H7 (cell line): ENCODE measurements around the gene BTBD9. TPM values are rescaled to one million over a fixed set of nuclear protein-coding genes. Genes with fewer than 3 reads are reported as not detected.
A peak's percentile ranks its signal among the peaks of the same experiment; 100 is the strongest.

Experiments
- DNase-seq: peaks from one replicate; pipeline ENCODE4 v3.0.0; 2012
- H3K27me3 ChIP-seq: 2 replicates; pipeline ENCODE4 v1.6.0; 2011; ENCODE audit warnings: mild to moderate bottlenecking, low read length; ENCODE audit not compliant: control insufficient read depth, insufficient read depth
- H3K36me3 ChIP-seq: replicated peaks from 2 replicates; pipeline ENCODE4 v1.5.1; 2011; ENCODE audit warnings: low read length; ENCODE audit not compliant: control insufficient read depth, insufficient read depth
- H3K4me3 ChIP-seq: 2 replicates; pipeline ENCODE4 v1.5.1; 2011; ENCODE audit warnings: low read depth, mild to moderate bottlenecking, control low read depth, low read length, moderate library complexity; ENCODE audit not compliant: insufficient read depth
- total RNA-seq: library from RNA; depleted of rRNA; stranded (reverse); fragments of >200 nt; shearing (Covaris generic); gene quantifications from 2 replicates; pipeline ENCODE4 v1.2.3, GENCODE V29; 2014

The BTBD9 gene
- total RNA-seq, 1 experiment from 2014 or later = 5.0 TPM

GRCh38 chr6:38341496-38341895 is 298.2 kb downstream of the BTBD9 start:
- Histone ChIP-seq H3K4me3 (no peak overlapping the region), H3K27me3 (no peaks in the 10 kb centered on the region), H3K36me3 (no peaks in the 10 kb centered on the region)
- no peak for DNase-seq

- Histone ChIP-seq H3K27me3 (no peaks in the 10 kb centered on the region), H3K36me3 (no peaks in the 10 kb centered on the region), H3K4me3 (no peak overlapping the region)
- DNase-seq = no peak
These were observed 299.8 kb downstream of the BTBD9 start for GRCh38 chr6:38339914-38340313.

GRCh38 chr6:38337819-38338465 is 301.8 kb downstream of the BTBD9 start:
- no peaks in the 10 kb centered on the region for H3K27me3 ChIP-seq
- H3K4me3 ChIP-seq = no peak overlapping the region
- no peaks in the 10 kb centered on the region for H3K36me3 ChIP-seq
- DNase-seq = no peak

GRCh38 chr6:38336922-38337321 is 302.8 kb downstream of the BTBD9 start:
- H3K4me3 ChIP-seq = no peak overlapping the region
- no peak for DNase-seq
- no peaks in the 10 kb centered on the region for H3K27me3 ChIP-seq
- H3K36me3 ChIP-seq = no peaks in the 10 kb centered on the region

DNA sequence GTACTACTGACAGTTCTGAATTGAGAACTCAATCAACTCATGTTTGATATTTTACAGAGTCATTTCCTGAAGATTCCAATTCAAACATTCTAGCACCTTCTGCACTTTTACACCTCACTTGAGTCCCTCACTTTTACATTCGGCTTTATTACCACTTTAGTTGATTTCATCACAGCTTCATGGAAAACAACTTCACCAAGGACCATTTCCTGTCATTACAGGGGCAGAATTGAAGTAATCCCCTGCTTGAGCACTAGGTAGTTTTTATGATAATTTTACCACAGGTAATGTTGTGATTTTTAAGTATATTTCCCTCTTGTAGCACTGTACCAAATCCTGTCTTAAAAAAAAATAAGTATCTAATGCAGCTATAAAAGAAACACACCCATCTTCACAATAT is 312.9 kb downstream of the BTBD9 start:
- DNase-seq = no peak
- H3K4me3 ChIP-seq = no peak overlapping the region
- no peaks in the 10 kb centered on the region for H3K36me3 ChIP-seq
- H3K27me3 ChIP-seq = no peaks in the 10 kb centered on the region

DNA sequence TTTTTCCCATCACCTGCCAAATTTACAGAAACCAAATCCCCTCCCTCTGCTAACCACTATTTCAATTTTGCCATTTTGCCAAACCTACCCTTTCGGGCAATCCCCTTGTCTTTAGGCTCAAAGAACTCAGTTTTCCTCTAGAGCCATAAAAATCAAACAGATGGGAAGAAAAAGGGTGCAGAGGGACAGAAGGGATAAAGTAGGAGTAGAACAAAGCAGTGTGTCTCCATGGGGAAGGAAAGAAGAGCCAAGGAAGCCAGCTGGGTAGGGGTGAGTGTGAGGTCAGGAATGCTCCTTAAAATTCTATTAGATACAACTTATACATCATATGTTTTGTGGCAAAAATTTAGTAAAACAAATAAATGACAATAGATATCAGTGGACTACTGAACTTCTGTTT is 316.5 kb downstream of the BTBD9 start:
- H3K27me3 ChIP-seq = no peaks in the 10 kb centered on the region
- H3K36me3 ChIP-seq = no peaks in the 10 kb centered on the region
- no peak overlapping the region for H3K4me3 ChIP-seq
- no peak for DNase-seq

DNA sequence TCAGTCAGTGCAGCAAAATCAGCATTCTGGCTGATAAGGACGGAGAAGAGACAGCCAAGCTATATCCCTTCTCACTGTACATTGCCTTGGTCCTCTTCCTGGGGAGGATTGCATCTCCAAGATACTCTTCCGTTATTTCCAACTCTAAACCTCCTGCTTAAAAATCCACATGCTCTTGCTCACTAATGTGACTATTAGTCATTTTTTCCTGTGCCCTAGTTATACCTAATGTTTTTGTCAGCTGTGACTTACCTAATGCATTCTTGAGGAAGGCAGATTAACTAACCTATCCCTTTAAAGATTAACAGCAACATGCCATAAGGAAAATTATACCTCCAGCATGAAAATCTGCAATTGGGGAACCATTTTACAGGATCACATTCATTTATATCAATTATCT is 317.6 kb downstream of the BTBD9 start:
- no peak for DNase-seq
- Histone ChIP-seq H3K4me3 (no peak overlapping the region), H3K27me3 (no peaks in the 10 kb centered on the region), H3K36me3 (no peaks in the 10 kb centered on the region)

GRCh38 chr6:38320843-38321242 is 318.9 kb downstream of the BTBD9 start:
- no peak for DNase-seq
- Histone ChIP-seq H3K36me3 (no peaks in the 10 kb centered on the region), H3K4me3 (no peak overlapping the region), H3K27me3 (no peaks in the 10 kb centered on the region)

DNA sequence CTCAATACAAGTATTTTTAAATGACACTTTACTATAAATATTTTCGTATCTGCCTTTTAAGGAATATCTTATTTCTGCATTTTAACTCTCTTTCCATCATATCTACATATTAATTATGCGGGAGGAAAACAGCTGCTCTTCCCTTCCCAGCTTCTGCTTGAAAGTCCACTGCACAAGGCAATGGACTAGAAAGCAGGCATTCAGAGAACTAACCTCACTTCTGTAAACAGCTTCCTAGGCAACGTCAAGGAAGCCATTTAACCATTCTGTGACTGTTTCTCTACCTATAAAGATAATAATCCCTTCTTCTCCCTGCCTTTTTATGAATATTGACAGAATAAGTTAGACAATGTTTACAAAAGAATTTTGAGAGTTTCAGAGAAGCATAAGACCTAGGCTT is 319.4 kb downstream of the BTBD9 start:
- Histone ChIP-seq H3K4me3 (no peak overlapping the region), H3K36me3 (no peaks in the 10 kb centered on the region), H3K27me3 (no peaks in the 10 kb centered on the region)
- DNase-seq = no peak

DNA sequence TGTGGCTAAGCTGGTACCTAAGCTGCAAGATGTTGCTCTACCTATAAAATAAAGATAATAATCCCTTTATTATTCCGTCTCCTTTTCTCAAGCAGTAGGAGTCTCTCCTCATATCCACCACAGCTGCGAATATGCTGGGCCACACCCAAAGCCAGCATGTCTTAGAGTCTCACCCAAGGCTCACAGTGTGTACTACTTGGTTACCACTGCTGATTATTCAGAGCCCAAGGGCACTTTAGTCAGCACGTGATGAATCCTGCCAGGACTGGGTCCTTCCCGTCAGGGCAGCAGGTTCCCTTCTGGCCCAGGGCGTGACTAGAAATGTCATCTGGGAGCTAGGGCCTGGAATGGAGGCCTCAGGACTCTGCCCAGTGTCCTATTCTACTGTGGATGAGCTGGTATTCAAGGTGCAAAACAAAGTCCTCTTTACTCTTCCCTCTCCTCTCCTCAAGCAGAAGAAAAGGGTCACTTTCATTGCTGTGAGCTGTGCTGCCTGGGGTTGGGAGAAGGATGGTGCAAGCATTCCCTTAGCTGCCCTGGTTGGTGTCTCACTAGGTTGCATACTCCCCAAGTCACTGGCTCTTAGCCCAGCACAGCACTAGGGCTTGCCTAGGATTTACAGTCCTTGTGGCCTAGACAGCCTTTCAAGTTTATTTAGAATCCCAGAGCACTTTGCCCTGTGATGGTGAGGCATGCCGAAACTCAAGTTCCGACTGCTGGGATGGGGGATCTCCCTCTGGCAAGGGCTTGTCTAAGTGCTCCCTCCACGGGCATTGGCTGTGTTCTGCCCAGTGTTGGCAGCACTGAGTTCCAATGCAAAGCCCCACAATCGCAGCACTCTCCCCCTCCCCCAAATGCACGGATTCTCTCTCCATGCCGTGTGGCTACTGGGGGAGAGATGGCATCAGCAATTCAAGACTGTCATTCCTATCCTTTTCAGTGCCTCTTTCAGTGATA is 320.2 kb downstream of the BTBD9 start:
- Histone ChIP-seq H3K36me3 (no peaks in the 10 kb centered on the region), H3K27me3 (no peaks in the 10 kb centered on the region), H3K4me3 (no peak overlapping the region)
- peak; percentile 33 for DNase-seq

DNA sequence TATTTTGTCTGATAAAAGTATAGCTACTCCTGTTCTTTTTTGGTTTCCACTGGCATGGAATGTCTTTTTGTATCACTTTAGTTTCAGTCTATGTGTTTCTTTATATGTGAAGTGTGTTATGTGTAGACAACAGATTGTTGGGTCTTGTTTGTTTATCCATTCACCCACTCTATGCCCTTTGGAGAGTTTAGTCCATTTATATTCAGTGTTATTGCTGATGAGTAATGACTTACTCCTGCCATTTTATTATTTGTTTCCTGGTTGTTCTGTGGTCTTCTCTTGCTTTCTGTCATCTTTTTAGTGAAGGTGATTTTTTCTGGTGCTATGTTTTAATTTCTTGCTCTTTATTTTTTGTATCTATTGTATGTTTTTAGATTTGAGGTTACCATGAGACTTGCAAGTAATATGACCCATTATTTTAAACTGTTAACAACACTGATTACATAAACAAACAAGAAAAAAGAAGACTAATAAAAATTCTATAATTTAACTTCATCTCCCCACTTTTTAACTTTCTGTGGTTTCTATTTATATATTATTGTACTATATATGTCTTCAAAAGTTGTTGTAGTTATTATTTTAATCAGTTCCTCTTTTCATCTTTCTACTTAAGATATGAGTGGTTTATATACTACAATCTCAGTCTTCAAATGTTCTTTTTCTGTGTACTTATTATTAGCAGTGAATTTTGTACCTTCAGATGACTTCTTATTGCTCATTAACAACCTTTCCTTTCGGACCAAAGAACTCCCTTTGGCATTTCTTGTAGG is 323.4 kb downstream of the BTBD9 start:
- no peaks in the 10 kb centered on the region for H3K27me3 ChIP-seq
- no peak overlapping the region for H3K4me3 ChIP-seq
- no peaks in the 10 kb centered on the region for H3K36me3 ChIP-seq
- DNase-seq = no peak

DNA sequence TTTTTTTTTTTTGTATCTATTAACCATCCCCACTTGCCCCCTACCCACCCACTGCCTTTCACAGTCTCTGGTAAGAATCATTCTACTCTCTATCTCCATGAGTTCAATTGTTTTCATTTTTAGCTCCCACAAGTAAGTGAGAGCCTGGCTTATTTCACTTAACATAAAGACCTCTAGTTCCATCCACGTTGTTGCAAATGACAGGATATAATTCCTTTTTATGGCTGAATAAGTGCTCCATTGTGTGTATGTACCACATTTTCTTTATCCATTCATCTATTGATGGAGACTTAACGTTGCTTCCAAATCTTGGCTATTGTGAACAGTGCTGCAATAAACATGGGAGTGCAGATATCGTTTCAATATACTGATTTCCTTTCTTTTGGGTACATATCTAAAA is 328.5 kb downstream of the BTBD9 start:
- no peaks in the 10 kb centered on the region for H3K27me3 ChIP-seq
- H3K4me3 ChIP-seq = no peak overlapping the region
- H3K36me3 ChIP-seq = no peaks in the 10 kb centered on the region
- no peak for DNase-seq

DNA sequence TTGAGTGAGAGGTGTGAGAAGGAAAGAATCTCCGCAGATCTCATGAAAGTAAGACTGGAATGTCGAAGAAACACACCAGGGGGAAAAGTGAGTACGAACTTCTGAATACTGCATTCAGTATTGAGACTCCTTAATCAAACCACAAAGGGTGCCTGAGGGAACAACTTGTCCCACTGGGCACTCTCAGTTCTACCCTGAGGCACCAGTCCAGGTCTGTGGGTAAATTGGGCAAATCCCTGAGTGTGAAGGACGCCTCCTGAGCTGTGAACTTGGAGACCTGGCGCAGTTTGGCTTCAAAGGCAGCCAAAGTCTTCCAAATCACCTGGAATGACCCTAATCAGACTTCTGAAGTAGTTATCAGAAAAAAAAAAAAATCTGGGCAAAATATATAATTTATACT is 329.7 kb downstream of the BTBD9 start:
- Histone ChIP-seq H3K4me3 (no peak overlapping the region), H3K36me3 (no peaks in the 10 kb centered on the region), H3K27me3 (no peaks in the 10 kb centered on the region)
- no peak for DNase-seq

- Histone ChIP-seq H3K27me3 (no peaks in the 10 kb centered on the region), H3K4me3 (no peak overlapping the region), H3K36me3 (no peaks in the 10 kb centered on the region)
- DNase-seq = no peak
These were observed 332.0 kb downstream of the BTBD9 start for GRCh38 chr6:38307740-38308139.

- H3K27me3 ChIP-seq = no peaks in the 10 kb centered on the region
- no peak overlapping the region for H3K4me3 ChIP-seq
- no peak for DNase-seq
- H3K36me3 ChIP-seq = no peaks in the 10 kb centered on the region
These were observed 332.8 kb downstream of the BTBD9 start for GRCh38 chr6:38306931-38307330.
